PC-3 (cell line): Measurements from ENCODE around the gene IQSEC3. TPM values are rescaled to one million over a fixed set of nuclear protein-coding genes. Genes with fewer than 3 reads are reported as not detected.

Source experiments
- ATAC-seq: fragments of 200-7000 bp; cut with Tn5 transposase; 2 replicates; pipeline ENCODE4 v1.9.1; 2020; ENCODE audit warnings: mild to moderate bottlenecking, moderate library complexity
- BruUV-seq: library from RNA; stranded (reverse); fragments of 400-500 nt; replicated peaks from 2 replicates; lab custom pipeline; 2021; lab: Mats Ljungman, UMichigan
- CTCF ChIA-PET: fragments of 300-600 bp; sonication (Branson Sonifier 250); formaldehyde crosslinking; loops from one replicate; lab custom pipeline; 2022; ENCODE audit warnings: antibody characterized with exemption; lab: Charles Lee
- POLR2A ChIA-PET: fragments of 300-600 bp; sonication (Branson Sonifier 250); formaldehyde crosslinking; loops from one replicate; lab custom pipeline; 2022; ENCODE audit warnings: antibody characterized with exemption; ENCODE audit not compliant: unreplicated experiment; lab: Charles Lee
- DNase-seq: peaks from one replicate; pipeline ENCODE4 v3.0.0-alpha.2; 2015
- H2AFZ ChIP-seq: fragments of 300-600 bp; sonication (generic); 2 replicates; pipeline ENCODE4 v1.6.0; 2016; ENCODE audit warnings: antibody characterized with exemption, low read length
- H3F3A ChIP-seq: fragments of 300-600 bp; sonication (generic); one replicate; pipeline ENCODE4 v1.6.0; 2017; ENCODE audit warnings: antibody characterized with exemption, low read length, control low read depth, mild to moderate bottlenecking; ENCODE audit not compliant: unreplicated experiment
- H3K27ac ChIP-seq: fragments of 300-600 bp; sonication (generic); 2 replicates; pipeline ENCODE4 v1.5.1; 2016; ENCODE audit warnings: mild to moderate bottlenecking, low read length
- H3K27me3 ChIP-seq: fragments of 300-600 bp; sonication (generic); 2 replicates; pipeline ENCODE4 v1.6.1; 2016; ENCODE audit warnings: low read length, mixed read lengths
- H3K36me3 ChIP-seq: fragments of 300-600 bp; sonication (generic); 2 replicates; pipeline ENCODE4 v1.6.1; 2016; ENCODE audit warnings: low read depth, mixed run types, low read length, mixed read lengths
- H3K4me1 ChIP-seq: fragments of 300-600 bp; sonication (generic); 2 replicates; pipeline ENCODE4 v1.5.1; 2016; ENCODE audit warnings: low read length; ENCODE audit not compliant: insufficient read depth
- H3K4me2 ChIP-seq: fragments of 300-600 bp; sonication (generic); 2 replicates; pipeline ENCODE4 v1.6.0; 2016; ENCODE audit warnings: low read length
- H3K4me3 ChIP-seq: fragments of 300-600 bp; sonication (generic); 2 replicates; pipeline ENCODE4 v1.5.1; 2016; ENCODE audit warnings: mild to moderate bottlenecking, low read length, mixed read lengths
- H3K79me2 ChIP-seq: fragments of 300-600 bp; sonication (generic); 2 replicates; pipeline ENCODE4 v1.6.1; 2017; ENCODE audit warnings: low read length, mixed read lengths
- H3K9ac ChIP-seq: fragments of 300-600 bp; sonication (generic); 2 replicates; pipeline ENCODE4 v1.6.0; 2016; ENCODE audit warnings: mild to moderate bottlenecking, low read length
- H3K9me2 ChIP-seq: fragments of 300-600 bp; sonication (generic); replicated peaks from 2 replicates; pipeline ENCODE4 v1.6.1; 2016; ENCODE audit warnings: mixed run types, low read length, mixed read lengths
- H3K9me3 ChIP-seq: fragments of 300-600 bp; sonication (generic); 2 replicates; pipeline ENCODE4 v1.6.1; 2016; ENCODE audit warnings: low read length, mixed read lengths
- H4K20me1 ChIP-seq: fragments of 300-600 bp; sonication (generic); 2 replicates; pipeline ENCODE4 v1.6.1; 2016; ENCODE audit warnings: low read length, mixed read lengths
- EZH2 ChIP-seq: fragments of 300-600 bp; sonication (generic); IDR thresholded peaks from one replicate; pipeline ENCODE4 v1.6.1; 2017; ENCODE audit warnings: antibody characterized with exemption, mild to moderate bottlenecking, low read length; ENCODE audit not compliant: unreplicated experiment
- EZH2phosphoT487 ChIP-seq: fragments of 300-600 bp; sonication (generic); IDR thresholded peaks from 2 replicates; pipeline ENCODE4 v1.6.1; 2018; ENCODE audit warnings: mild to moderate bottlenecking, antibody characterized with exemption, low read length, borderline replicate concordance
- intact Hi-C: fragments of 100-400 bp; cut with micrococcal nuclease; formaldehyde crosslinking; loops from 2 replicates; pipeline ENCODE4 v1.9.0; 2023
- total RNA-seq: library from RNA; depleted of rRNA; stranded (reverse); fragments of >200 nt; gene quantifications from 2 replicates; pipeline ENCODE4 v1.2.3, GENCODE V29; 2014
- TF ChIP-seq, protein P1 (sequence below): fragments of 300-600 bp; sonication (generic); conservative IDR thresholded peaks from 2 replicates; pipeline ENCODE4 v1.5.1; 2017; ENCODE audit warnings: antibody characterized with exemption, low read depth, mild to moderate bottlenecking, low read length

Gene IQSEC3
- total RNA-seq, 1 experiment from 2014 or later = 0.11 TPM

DNA sequence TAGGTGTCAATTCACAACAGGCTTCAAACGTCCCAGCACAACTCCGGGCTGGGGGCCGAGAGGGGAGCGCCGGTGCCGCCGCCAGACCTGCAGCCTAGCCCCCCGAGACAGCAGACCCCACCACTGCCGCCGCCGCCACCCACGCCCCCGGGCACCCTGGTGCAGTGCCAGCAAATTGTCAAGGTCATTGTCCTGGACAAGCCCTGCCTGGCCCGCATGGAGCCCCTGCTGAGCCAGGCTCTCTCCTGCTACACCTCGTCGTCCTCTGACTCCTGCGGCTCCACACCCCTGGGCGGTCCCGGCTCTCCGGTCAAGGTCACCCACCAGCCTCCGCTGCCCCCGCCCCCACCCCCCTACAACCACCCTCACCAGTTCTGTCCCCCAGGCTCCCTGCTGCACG, 108.0 kb downstream of the IQSEC3 start:
- ATAC-seq = no peak
- Histone ChIP-seq H3F3A (no peaks in the 10 kb centered on the region), H3K36me3 (no peaks in the 10 kb centered on the region), H3K4me1 (peaks cover 18% of the 10 kb centered on the region), H3K27ac (no peak overlapping the region), H4K20me1 (no peaks in the 10 kb centered on the region), H3K4me2 (no peak overlapping the region), H3K4me3 (no peak overlapping the region), H3K9ac (no peak overlapping the region), H3K9me2 (no peaks in the 10 kb centered on the region), H3K9me3 (no peaks in the 10 kb centered on the region), H3K27me3 (no peaks in the 10 kb centered on the region), H2AFZ (no peak overlapping the region), H3K79me2 (no peaks in the 10 kb centered on the region)
- TF ChIP-seq EZH2phosphoT487 (no peak), EZH2 (no peak)
- TF ChIP-seq, protein P1, sequence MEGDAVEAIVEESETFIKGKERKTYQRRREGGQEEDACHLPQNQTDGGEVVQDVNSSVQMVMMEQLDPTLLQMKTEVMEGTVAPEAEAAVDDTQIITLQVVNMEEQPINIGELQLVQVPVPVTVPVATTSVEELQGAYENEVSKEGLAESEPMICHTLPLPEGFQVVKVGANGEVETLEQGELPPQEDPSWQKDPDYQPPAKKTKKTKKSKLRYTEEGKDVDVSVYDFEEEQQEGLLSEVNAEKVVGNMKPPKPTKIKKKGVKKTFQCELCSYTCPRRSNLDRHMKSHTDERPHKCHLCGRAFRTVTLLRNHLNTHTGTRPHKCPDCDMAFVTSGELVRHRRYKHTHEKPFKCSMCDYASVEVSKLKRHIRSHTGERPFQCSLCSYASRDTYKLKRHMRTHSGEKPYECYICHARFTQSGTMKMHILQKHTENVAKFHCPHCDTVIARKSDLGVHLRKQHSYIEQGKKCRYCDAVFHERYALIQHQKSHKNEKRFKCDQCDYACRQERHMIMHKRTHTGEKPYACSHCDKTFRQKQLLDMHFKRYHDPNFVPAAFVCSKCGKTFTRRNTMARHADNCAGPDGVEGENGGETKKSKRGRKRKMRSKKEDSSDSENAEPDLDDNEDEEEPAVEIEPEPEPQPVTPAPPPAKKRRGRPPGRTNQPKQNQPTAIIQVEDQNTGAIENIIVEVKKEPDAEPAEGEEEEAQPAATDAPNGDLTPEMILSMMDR = no peak
- CTCF ChIA-PET = no interaction called here
- intact Hi-C loops = no loop called here
- no TSS peak for BruUV-seq
- POLR2A ChIA-PET = no interaction called here
- DNase-seq = no peak

DNA sequence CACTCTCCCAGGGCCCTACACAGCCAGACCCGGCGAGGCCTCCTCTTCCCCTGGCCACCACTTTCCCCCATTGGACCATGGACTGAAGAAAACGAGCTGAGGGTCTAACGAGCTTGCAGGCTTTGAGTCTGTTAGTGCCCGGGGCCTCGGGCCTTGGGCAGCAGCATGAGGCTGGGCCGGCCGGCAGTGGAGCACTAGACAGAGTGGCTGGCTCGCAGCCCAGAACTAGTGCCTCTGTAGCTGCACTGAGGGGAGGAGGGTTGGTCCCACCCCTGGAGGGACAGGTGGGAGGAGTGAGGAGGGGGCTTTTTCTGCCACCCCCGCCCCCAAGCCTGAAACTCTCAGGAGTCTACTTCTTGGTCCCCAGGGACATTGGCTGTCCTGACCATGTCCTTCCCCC, 108.7 kb downstream of the IQSEC3 start:
- no peak overlapping the region for H2AFZ ChIP-seq
- CTCF ChIA-PET = no interaction called here
- ATAC-seq = no peak

DNA sequence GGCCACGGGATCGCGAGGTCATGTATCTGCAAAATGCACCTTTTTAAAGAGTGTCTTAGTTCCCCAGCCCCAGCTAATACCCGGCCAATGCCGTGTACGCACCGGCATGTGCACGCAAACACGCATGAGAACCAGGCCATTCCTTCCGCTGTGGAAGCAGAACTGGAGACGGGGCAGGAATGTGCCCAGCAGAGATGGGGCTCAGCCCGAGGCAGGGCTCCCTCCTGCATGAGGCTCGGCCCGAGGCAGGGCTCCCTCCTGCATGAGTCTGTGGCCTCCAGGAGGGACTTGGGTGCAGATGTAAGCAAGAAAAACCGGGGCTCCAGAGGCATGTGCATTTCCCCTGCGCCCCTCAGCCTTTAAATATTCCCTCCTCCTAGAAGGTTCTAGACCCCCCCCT, 109.2 kb downstream of the IQSEC3 start:
- Histone ChIP-seq H3K36me3 (no peaks in the 10 kb centered on the region), H3K4me1 (peaks cover 18% of the 10 kb centered on the region), H3K27ac (peak overlapping the region; percentile 70), H3K9me2 (no peaks in the 10 kb centered on the region), H3K9me3 (no peaks in the 10 kb centered on the region), H3K4me2 (peak overlapping the region; percentile 30; the same call in 1 of the 2 replicates), H3K27me3 (no peaks in the 10 kb centered on the region), H2AFZ (no peak overlapping the region), H3K9ac (peak overlapping the region; percentile 55; the same call in 1 of the 2 replicates), H3K79me2 (no peaks in the 10 kb centered on the region), H3K4me3 (no peak overlapping the region), H4K20me1 (no peaks in the 10 kb centered on the region), H3F3A (no peaks in the 10 kb centered on the region)
- no peak for TF ChIP-seq EZH2
- no peak for TF ChIP-seq EZH2phosphoT487
- TF ChIP-seq, protein P1 = no peak
- no TSS peak for BruUV-seq
- DNase-seq (no peak), ATAC-seq (no peak)
- CTCF ChIA-PET = no interaction called here
- intact Hi-C loops = no loop called here
- POLR2A ChIA-PET = no interaction called here

More for the DNA sequence above, 108.7 kb downstream of the IQSEC3 start:
- Histone ChIP-seq H3K4me3 (no peak overlapping the region), H3K9me2 (no peaks in the 10 kb centered on the region), H4K20me1 (no peaks in the 10 kb centered on the region), H3K79me2 (no peaks in the 10 kb centered on the region), H3K9me3 (no peaks in the 10 kb centered on the region), H3K9ac (no peak overlapping the region), H3K4me2 (no peak overlapping the region), H3K4me1 (peaks cover 18% of the 10 kb centered on the region), H3F3A (no peaks in the 10 kb centered on the region), H3K36me3 (no peaks in the 10 kb centered on the region), H3K27me3 (no peaks in the 10 kb centered on the region), H3K27ac (peak overlapping the region; percentile 70; the same call in 1 of the 2 replicates)
- intact Hi-C loops = no loop called here
- BruUV-seq = no TSS peak
- DNase-seq = no peak
- POLR2A ChIA-PET = no interaction called here
- no peak for TF ChIP-seq EZH2
- no peak for TF ChIP-seq EZH2phosphoT487
- TF ChIP-seq, protein P1 = no peak
